ENCODE measurements around the gene NEK9.

DNA sequence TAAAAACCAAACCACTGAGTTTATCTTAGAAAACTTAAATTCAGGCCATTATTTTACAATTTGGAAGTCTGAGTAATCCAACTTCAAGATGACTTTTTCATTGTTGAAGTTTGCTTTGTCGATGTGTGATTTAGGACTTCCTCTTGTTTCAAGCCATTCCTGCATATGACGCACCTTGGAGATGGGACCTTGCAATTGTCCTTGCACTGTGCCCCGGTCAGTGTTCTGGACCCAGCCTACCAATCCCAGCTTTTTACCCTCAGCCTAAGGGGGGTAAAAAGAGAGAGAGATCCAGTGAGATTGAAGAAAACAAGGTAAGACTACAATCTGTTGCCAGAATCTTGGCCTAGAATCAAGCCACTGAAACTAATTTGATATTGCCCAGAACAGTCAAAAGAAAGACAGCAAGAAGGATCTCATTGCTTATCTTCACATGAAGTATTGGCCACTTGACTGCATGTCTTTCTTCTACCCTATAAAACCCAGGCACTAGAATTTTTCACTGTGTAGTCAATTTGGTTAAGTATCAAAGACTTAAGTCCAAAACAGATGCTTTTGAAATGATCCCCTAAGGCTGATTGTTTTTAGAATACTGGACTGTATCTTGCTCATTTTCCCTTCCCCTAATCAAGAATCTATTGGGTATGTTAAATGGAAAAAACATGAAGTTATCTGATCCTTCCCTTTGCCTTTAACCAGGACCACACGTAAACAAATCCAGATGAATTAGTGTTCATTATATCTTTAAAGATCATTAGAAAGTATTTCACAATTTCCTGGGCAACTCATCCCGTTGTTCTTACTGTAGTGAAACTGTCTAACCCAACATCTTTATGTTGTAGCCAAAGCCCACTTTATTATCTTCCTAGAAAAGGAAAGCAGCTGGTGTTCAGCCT lies 73.2 kb downstream of the NEK9 start:
- TF ChIP-seq, protein P1, sequence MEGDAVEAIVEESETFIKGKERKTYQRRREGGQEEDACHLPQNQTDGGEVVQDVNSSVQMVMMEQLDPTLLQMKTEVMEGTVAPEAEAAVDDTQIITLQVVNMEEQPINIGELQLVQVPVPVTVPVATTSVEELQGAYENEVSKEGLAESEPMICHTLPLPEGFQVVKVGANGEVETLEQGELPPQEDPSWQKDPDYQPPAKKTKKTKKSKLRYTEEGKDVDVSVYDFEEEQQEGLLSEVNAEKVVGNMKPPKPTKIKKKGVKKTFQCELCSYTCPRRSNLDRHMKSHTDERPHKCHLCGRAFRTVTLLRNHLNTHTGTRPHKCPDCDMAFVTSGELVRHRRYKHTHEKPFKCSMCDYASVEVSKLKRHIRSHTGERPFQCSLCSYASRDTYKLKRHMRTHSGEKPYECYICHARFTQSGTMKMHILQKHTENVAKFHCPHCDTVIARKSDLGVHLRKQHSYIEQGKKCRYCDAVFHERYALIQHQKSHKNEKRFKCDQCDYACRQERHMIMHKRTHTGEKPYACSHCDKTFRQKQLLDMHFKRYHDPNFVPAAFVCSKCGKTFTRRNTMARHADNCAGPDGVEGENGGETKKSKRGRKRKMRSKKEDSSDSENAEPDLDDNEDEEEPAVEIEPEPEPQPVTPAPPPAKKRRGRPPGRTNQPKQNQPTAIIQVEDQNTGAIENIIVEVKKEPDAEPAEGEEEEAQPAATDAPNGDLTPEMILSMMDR (IDR thresholded peaks at IDR 0.05; ENCODE audit: insufficient read depth, low read length, poor library complexity, severe bottlenecking) = no peak
- TF ChIP-seq EZH2phosphoT487 (conservative IDR thresholded peaks at IDR 0.05; ENCODE audit: low read length) = no peak

Data from SU-DHL-6 (cell line).